Uterus (tissue), 2 donors: ENCODE data around the gene ASB15.

ENCODE experiments used
- CTCF ChIP-seq, 4 experiments: fragments of 200-600 bp in 2 of 4; fragments of 450-650 bp in 2 of 4; sonication (generic) in 2 of 4; IDR thresholded peaks; one replicate each; pipeline ENCODE4 v1.5.1; 2016 to 2019; ENCODE audit warnings: antibody characterized with exemption in 4 of 4, mild to moderate bottlenecking in 2 of 4, moderate library complexity in 1 of 4
- POLR2A ChIP-seq, 2 donors: fragments of 450-650 bp; IDR thresholded peaks; one replicate each; pipeline ENCODE4 v1.6.1; 2016; ENCODE audit warnings: antibody characterized with exemption in 2 of 2, mild to moderate bottlenecking in 1 of 2, moderate library complexity in 1 of 2

- TF ChIP-seq POLR2A (IDR thresholded peaks at IDR 0.05) (no peak), CTCF (IDR thresholded peaks at IDR 0.05) (peak in 3 of 4 experiments; percentile 25 to 50 (median 47))
These were observed 34.1 kb downstream of the ASB15 start for GRCh38 chr7:123635551-123636359.
